Muscle layer of colon (tissue), 2 donors: ENCODE results near the gene LYPD6.

Experiments
- H3K27ac ChIP-seq: one replicate; pipeline ENCODE4 v1.7.0; 2013; ENCODE audit warnings: low read depth, mild to moderate bottlenecking, low read length, moderate library complexity
- H3K27me3 ChIP-seq, 2 donors: one replicate each; pipeline ENCODE4 v1.7.0; 2013; ENCODE audit warnings: low read length in 2 of 2, mild to moderate bottlenecking in 2 of 2; ENCODE audit not compliant: insufficient read depth in 2 of 2, control insufficient read depth in 1 of 2
- H3K36me3 ChIP-seq: one replicate; pipeline ENCODE4 v1.7.0; 2013; ENCODE audit warnings: mild to moderate bottlenecking, low read length; ENCODE audit not compliant: insufficient read depth
- H3K4me1 ChIP-seq: one replicate; pipeline ENCODE4 v1.7.0; 2013; ENCODE audit warnings: mild to moderate bottlenecking, low read length; ENCODE audit not compliant: insufficient read depth
- H3K4me3 ChIP-seq, 2 donors: one replicate each; pipeline ENCODE4 v1.7.0; 2013; ENCODE audit warnings: low read length in 2 of 2, low read depth in 1 of 2, mild to moderate bottlenecking in 1 of 2, moderate library complexity in 1 of 2
- H3K9ac ChIP-seq: one replicate; pipeline ENCODE4 v1.7.0; 2013; ENCODE audit warnings: low read length
- H3K9me3 ChIP-seq: one replicate; pipeline ENCODE4 v1.7.0; 2013; ENCODE audit warnings: mild to moderate bottlenecking, low read length
- donor health status: abdominal sarcoma.
- donor health status: Adenocarcinoma of cecum.

The LYPD6 gene

DNA sequence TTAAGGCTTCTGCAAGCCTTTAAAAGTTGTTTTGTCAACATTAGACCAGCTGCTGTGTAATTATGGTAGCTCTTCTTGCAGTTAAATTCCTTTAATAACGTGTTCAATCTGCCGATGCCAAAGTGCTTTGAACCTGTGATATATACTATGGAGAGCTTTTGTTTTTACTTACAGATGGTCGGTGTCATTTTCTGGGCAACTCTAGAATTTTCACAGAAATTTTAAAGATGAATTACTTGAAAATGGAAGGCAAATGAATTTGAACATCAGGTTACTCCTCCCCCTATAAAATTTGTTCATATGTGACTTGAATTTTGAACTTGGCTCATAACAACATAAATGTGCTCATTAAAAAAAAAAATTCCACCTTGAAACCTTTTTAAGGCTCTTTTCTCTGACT is 23.0 kb downstream of the LYPD6 start:
- Histone ChIP-seq H3K27me3 (no peaks in the 10 kb centered on the region), H3K4me3 (no peak overlapping the region), H3K4me1 (peaks cover 4% of the 10 kb centered on the region), H3K27ac (no peak overlapping the region), H3K9me3 (no peaks in the 10 kb centered on the region), H3K9ac (no peak overlapping the region), H3K36me3 (no peaks in the 10 kb centered on the region)

DNA sequence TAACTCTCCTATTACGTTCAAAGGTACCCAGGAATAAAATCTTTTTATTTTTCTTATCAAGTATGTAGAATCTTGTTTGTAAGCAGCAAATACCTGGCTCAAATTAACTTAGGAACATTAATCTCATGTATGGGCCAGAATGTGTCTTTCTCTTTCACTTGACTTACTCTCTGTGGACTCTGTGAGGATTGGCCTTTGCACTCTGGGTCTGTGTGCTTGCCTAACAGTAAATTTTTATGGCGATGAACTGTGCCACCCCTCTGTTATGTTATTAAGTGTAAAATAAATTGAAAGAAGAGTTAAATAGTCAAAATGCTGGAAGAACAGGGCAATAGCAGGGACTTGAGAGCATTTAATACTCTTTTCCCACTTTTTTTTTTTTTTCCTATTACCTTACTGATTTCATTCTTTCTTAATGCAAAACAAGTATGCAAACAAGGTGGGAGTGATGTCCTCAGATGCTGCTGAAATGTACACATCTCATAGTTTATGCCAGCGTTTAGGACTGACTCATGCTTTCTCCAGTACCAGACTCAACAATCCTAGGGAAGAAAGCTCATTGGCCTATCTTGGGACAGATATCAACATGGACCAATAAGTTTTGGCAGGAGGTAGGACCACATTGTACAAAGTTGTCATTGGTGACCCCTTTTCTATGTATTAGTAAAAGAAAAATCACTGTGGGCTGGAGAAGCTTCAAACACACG is 25.5 kb downstream of the LYPD6 start:
- no peaks in the 10 kb centered on the region for H3K36me3 ChIP-seq
- no peak overlapping the region for H3K4me3 ChIP-seq
- H3K4me1 ChIP-seq: peaks cover 4% of the 10 kb centered on the region
- no peaks in the 10 kb centered on the region for H3K27me3 ChIP-seq
- no peak overlapping the region for H3K27ac ChIP-seq
- no peaks in the 10 kb centered on the region for H3K9me3 ChIP-seq
- H3K9ac ChIP-seq: no peak overlapping the region

DNA sequence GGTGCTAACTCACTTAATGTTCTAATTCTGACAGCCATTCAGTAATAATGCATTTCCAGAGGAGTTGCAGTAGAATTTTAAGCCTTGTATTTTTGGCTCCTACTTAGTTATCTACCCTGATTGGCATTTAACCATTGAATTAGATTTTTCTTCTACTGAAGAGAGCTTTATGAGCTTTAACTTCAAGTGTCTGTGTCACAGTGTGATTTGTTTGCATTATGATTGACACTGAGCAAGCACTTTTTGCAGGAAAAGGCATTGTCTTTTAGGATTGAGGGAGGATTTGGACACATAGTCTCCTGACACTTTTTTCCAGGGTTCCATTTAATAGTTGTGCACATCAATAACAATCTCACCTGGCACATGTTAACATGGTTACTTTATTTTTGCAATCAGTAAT is 26.7 kb downstream of the LYPD6 start:
- Histone ChIP-seq H3K9me3 (no peaks in the 10 kb centered on the region), H3K4me1 (peaks cover 4% of the 10 kb centered on the region), H3K4me3 (no peak overlapping the region), H3K27me3 (no peaks in the 10 kb centered on the region), H3K36me3 (no peaks in the 10 kb centered on the region), H3K27ac (no peak overlapping the region), H3K9ac (no peak overlapping the region)

- no peaks in the 10 kb centered on the region for H3K9me3 ChIP-seq
- H3K4me3 ChIP-seq: no peak overlapping the region
- H3K27me3 ChIP-seq: no peaks in the 10 kb centered on the region
- no peak overlapping the region for H3K27ac ChIP-seq
- H3K4me1 ChIP-seq: no peaks in the 10 kb centered on the region
- H3K36me3 ChIP-seq: no peaks in the 10 kb centered on the region
- H3K9ac ChIP-seq: no peak overlapping the region
These were observed 29.7 kb downstream of the LYPD6 start for GRCh38 chr2:149360106-149360505.

DNA sequence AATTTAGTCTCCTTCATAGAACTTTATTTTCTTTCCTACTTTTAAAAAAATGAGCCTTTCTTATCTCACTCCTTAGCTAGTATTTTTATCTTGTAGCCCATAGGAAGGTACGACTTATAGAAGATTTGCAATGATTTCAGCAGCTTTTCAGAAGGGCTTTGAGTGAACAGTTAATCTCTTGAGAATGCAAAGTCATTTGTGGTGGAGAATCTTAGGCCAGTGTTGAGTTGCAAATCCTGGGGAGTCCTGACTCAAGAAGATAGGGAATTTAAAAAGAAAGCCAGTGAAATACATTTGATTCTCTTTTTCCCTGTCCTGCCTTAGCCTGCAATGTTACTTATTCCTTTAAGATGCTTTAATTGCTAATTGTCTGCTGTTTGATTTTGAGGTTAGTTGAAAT is 33.6 kb downstream of the LYPD6 start:
- Histone ChIP-seq H3K9ac (no peak overlapping the region), H3K27ac (no peak overlapping the region), H3K4me3 (no peak overlapping the region), H3K9me3 (no peaks in the 10 kb centered on the region), H3K27me3 (no peaks in the 10 kb centered on the region), H3K36me3 (no peaks in the 10 kb centered on the region), H3K4me1 (no peaks in the 10 kb centered on the region)

- no peak overlapping the region for H3K9ac ChIP-seq
- H3K4me1 ChIP-seq: no peaks in the 10 kb centered on the region
- H3K4me3 ChIP-seq: no peak overlapping the region
- no peaks in the 10 kb centered on the region for H3K9me3 ChIP-seq
- H3K36me3 ChIP-seq: no peaks in the 10 kb centered on the region
- no peak overlapping the region for H3K27ac ChIP-seq
- no peaks in the 10 kb centered on the region for H3K27me3 ChIP-seq
These were observed 34.5 kb downstream of the LYPD6 start for GRCh38 chr2:149364839-149365238.

DNA sequence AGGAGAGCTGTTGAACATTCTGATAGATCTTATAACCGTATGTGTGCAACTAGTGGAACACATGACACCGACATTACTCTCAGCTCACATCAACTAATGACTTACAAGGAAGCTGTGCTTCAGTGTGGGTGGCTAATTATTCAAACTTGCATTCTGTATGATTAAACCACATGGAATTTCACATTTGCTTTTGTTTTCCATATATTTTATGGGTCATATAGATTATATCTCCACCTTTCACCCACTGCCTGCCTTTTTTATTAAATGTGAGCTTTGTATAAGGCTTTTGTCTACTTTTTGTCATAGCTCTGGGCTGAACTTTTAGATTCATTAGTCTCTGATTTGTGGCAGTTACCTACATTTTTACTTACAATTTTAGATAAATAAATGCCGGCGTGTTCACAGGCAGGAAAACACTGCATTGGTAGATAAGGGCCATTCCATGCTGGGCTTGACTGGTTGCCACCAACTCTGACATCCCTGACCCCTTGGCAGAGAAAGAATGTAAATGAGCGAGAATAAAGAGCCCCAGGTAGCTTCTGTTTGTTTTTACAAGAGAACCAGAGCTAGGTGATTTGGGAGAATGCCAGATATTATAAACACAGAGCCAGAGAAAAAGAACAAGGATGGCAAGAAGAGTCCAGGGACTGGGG is 35.7 kb downstream of the LYPD6 start:
- no peak overlapping the region for H3K4me3 ChIP-seq
- H3K27ac ChIP-seq: no peak overlapping the region
- no peaks in the 10 kb centered on the region for H3K36me3 ChIP-seq
- no peak overlapping the region for H3K9ac ChIP-seq
- no peaks in the 10 kb centered on the region for H3K9me3 ChIP-seq
- no peaks in the 10 kb centered on the region for H3K4me1 ChIP-seq
- H3K27me3 ChIP-seq: no peaks in the 10 kb centered on the region

DNA sequence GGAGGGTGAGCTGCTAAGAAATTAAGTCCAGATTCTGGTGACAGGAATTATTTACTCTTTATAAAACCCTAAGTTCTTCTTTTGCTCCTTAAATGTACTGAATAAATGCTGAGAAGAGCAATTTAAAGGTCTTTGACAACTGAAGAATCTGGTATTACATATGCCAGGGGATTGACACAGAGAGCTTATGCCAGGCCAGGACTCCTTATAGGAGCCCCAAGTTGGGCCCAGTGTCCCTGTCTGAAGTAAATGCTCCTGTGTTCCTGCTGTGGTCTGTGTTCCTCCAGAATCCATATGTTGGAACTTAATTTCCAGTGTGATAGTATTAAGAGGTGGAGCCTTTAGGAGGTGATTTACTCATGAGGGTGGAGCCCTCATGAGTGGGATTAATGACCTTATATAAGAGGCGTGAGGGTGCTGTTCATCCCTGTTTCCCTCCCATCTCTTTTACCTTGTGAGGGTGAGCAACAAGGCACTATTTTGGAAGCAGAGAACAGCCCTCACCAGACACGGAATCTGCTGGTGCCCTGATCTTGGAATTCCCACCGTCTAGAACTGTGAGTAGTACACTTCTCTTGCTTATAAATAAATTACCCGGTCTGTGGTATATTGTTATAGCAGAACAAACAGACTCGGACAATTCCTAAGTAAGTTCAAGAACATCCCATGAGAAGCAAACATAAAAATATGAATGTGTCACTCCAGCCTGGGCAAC is 39.8 kb downstream of the LYPD6 start:
- H3K27me3 ChIP-seq: no peaks in the 10 kb centered on the region
- no peak overlapping the region for H3K4me3 ChIP-seq
- H3K9me3 ChIP-seq: no peaks in the 10 kb centered on the region
- H3K4me1 ChIP-seq: no peaks in the 10 kb centered on the region
- no peak overlapping the region for H3K27ac ChIP-seq
- H3K36me3 ChIP-seq: no peaks in the 10 kb centered on the region
- H3K9ac ChIP-seq: no peak overlapping the region

DNA sequence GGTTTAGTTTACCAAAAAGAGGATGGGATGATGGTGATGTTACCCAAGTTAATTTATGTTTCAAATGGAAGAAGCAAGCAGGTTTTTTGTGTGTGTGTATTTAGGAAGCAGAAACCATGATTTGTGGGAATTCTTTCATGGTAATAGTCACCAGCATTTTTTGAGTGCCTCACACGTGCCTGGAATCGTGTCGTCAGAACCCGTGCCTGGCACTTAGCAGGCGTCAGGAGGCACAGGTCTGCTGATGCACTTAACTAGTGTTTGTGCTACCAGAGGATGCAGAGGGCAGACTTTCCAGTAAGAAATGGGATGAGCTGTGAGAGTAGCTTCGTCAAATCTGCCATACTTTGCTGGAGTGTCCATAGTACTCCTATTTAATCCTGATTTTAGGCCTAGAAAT is 41.1 kb downstream of the LYPD6 start:
- Histone ChIP-seq H3K4me1 (no peaks in the 10 kb centered on the region), H3K9ac (no peak overlapping the region), H3K9me3 (no peaks in the 10 kb centered on the region), H3K4me3 (no peak overlapping the region), H3K27me3 (no peaks in the 10 kb centered on the region), H3K36me3 (no peaks in the 10 kb centered on the region), H3K27ac (no peak overlapping the region)

DNA sequence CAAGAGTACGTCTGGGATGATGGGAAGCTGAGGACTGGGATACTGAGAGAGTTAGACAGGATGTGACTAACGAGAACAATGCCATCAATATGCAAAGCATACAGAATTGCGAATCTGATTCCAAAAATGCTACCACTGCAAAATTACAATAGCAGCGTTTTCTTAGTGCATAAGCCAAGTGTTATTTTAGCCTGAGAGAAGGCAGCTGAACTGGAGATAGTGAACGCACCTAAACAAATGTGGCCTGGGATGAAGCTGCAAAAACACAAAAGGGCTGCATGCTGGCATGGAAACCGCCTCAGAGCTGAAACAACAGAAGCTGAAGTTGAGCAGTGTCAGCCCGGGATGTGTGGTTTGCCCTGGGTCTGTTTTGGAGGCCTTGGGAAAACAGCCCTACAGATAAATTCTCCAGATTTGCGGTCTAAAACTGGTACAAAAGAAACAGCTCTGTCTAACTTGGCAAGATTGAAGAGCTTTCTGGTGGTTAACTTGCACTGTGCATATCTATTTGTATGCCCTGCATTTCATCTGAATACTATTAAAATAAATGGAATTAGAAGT is 45.5 kb downstream of the LYPD6 start:
- Histone ChIP-seq H3K27me3 (no peaks in the 10 kb centered on the region), H3K27ac (no peak overlapping the region), H3K4me3 (peak overlapping the region in 1 of 2 donors; percentile 2), H3K9ac (no peak overlapping the region), H3K4me1 (no peaks in the 10 kb centered on the region), H3K9me3 (no peaks in the 10 kb centered on the region), H3K36me3 (no peaks in the 10 kb centered on the region)

DNA sequence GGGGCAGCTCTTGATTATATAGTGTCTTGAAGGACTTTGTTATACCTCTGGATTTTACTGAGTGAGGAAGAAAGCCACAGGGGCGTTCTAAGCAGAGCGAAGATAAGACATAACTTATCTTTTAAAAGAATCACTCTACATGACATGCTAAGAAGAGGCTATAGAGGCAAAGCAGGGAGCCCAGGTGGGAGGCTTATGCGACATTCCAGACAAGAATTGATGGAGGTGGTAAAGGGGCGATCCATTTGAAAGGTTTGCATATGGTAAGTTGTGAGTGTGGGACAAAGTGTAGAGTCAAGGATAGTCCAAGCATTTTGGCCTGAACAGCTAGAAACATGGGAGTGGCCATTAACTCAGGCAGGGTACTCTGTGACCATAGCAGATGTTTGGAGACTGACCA is 49.8 kb downstream of the LYPD6 start:
- H3K4me1 ChIP-seq: no peaks in the 10 kb centered on the region
- no peaks in the 10 kb centered on the region for H3K36me3 ChIP-seq
- no peak overlapping the region for H3K4me3 ChIP-seq
- no peaks in the 10 kb centered on the region for H3K27me3 ChIP-seq
- no peak overlapping the region for H3K9ac ChIP-seq
- H3K27ac ChIP-seq: no peak overlapping the region
- H3K9me3 ChIP-seq: no peaks in the 10 kb centered on the region
